Sigmoid colon (tissue), 4 donors: Measurements from ENCODE around the gene SYPL1.

Experiments
- EP300 ChIP-seq, 4 donors: sonication (generic); formaldehyde crosslinking; IDR thresholded peaks; one replicate each; pipeline ENCODE4 v1.6.1; 2017; ENCODE audit warnings: antibody characterized with exemption in 4 of 4
- POLR2A ChIP-seq, 2 donors: fragments of 450-650 bp; IDR thresholded peaks; one replicate each; pipeline ENCODE4 v1.6.1; 2016; ENCODE audit warnings: antibody characterized with exemption in 2 of 2, mild to moderate bottlenecking in 2 of 2, moderate library complexity in 2 of 2
- TF ChIP-seq, protein P1 (sequence below), 4 experiments: fragments of 450-650 bp in 3 of 4; fragments of 200-600 bp in 1 of 4; IDR thresholded peaks; one replicate each; pipeline ENCODE4 v1.5.1; 2016 to 2019; ENCODE audit warnings: antibody characterized with exemption in 4 of 4, mild to moderate bottlenecking in 3 of 4, moderate library complexity in 2 of 4

GRCh38 chr7:106152313-106152665 lies 40.2 kb upstream of the SYPL1 start:
- TF ChIP-seq, protein P1, sequence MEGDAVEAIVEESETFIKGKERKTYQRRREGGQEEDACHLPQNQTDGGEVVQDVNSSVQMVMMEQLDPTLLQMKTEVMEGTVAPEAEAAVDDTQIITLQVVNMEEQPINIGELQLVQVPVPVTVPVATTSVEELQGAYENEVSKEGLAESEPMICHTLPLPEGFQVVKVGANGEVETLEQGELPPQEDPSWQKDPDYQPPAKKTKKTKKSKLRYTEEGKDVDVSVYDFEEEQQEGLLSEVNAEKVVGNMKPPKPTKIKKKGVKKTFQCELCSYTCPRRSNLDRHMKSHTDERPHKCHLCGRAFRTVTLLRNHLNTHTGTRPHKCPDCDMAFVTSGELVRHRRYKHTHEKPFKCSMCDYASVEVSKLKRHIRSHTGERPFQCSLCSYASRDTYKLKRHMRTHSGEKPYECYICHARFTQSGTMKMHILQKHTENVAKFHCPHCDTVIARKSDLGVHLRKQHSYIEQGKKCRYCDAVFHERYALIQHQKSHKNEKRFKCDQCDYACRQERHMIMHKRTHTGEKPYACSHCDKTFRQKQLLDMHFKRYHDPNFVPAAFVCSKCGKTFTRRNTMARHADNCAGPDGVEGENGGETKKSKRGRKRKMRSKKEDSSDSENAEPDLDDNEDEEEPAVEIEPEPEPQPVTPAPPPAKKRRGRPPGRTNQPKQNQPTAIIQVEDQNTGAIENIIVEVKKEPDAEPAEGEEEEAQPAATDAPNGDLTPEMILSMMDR (IDR thresholded peaks at IDR 0.05) = no peak
- TF ChIP-seq EP300 (IDR thresholded peaks at IDR 0.05) (no peak), POLR2A (IDR thresholded peaks at IDR 0.05) (no peak)
